Cardiac fibroblast (primary cell): ENCODE measurements around the gene ZCWPW1.
"Not testable (repeated sequence)": the region's sequence is repeated elsewhere in the genome, so short reads cannot be mapped to it uniquely, and the experiment has no call there.

Experiments used
- DNase-seq, 2 donors: peaks; one replicate each; pipeline versions ENCODE4 v3.0.0 to v3.0.0-alpha.2; 2010; ENCODE audit warnings: low read depth in 2 of 2
- H3K4me3 ChIP-seq, 2 donors: replicated peaks in 1 of 2; 1 replicate in 1 of 2; 2 replicates in 1 of 2; pipeline ENCODE4 v1.5.1; 2011; ENCODE audit warnings: low read depth in 2 of 2, low read length in 2 of 2, mild to moderate bottlenecking in 2 of 2, moderate library complexity in 1 of 2
- CTCF ChIP-seq: IDR thresholded peaks from one replicate; pipeline ENCODE4 v1.5.1; 2011; ENCODE audit warnings: low read depth, mild to moderate bottlenecking, low read length, inconsistent platforms

ZCWPW1 gene

GRCh38 chr7:100367251-100367620, 61.3 kb downstream of the ZCWPW1 start:
- H3K4me3 ChIP-seq = no peak overlapping the region
- no peak for DNase-seq
- no peak for TF ChIP-seq CTCF

- no peak for DNase-seq
- H3K4me3 ChIP-seq = no peak overlapping the region
- TF ChIP-seq CTCF = no peak
Observed at GRCh38 chr7:100366411-100367250, 61.9 kb downstream of the ZCWPW1 start.

GRCh38 chr7:100365998-100366367, 62.5 kb downstream of the ZCWPW1 start:
- not testable (repeated sequence) for DNase-seq

GRCh38 chr7:100364480-100364879, 64.0 kb downstream of the ZCWPW1 start:
- no peak overlapping the region for H3K4me3 ChIP-seq
- no peak for DNase-seq
- TF ChIP-seq CTCF = no peak

More at GRCh38 chr7:100365998-100366367, 62.5 kb downstream of the ZCWPW1 start:
- not testable (repeated sequence) for H3K4me3 ChIP-seq

GRCh38 chr7:100363797-100364196, 64.7 kb downstream of the ZCWPW1 start:
- not testable (repeated sequence) for H3K4me3 ChIP-seq, DNase-seq

- no peak overlapping the region for H3K4me3 ChIP-seq
- TF ChIP-seq CTCF = no peak
- no peak for DNase-seq
Observed at GRCh38 chr7:100363098-100363497, 65.4 kb downstream of the ZCWPW1 start.

- H3K4me3 ChIP-seq = no peak overlapping the region
- TF ChIP-seq CTCF = no peak
- DNase-seq = no peak
Observed at GRCh38 chr7:100360135-100360854, 68.2 kb downstream of the ZCWPW1 start.

- DNase-seq = no peak
- no peak for TF ChIP-seq CTCF
Observed at GRCh38 chr7:100358857-100359212, 69.7 kb downstream of the ZCWPW1 start.

More at GRCh38 chr7:100358857-100359212, 69.7 kb downstream of the ZCWPW1 start:
- H3K4me3 ChIP-seq = no peak overlapping the region
